HG03432 (cell line): Measurements from ENCODE around the gene C1QA.
"Not testable (repeated sequence)": the region's sequence is repeated elsewhere in the genome, so short reads cannot be mapped to it uniquely, and the experiment has no call there.

Experiments used
- ATAC-seq: cut with Tn5 transposase; IDR thresholded peaks from one replicate; pipeline ENCODE4 v1.9.1; 2021; ENCODE audit warnings: mild to moderate bottlenecking, moderate library complexity; ENCODE audit not compliant: unreplicated experiment

C1QA gene

GRCh38 chr1:22671999-22672398, 35.6 kb downstream of the C1QA start:
- ATAC-seq = no peak

GRCh38 chr1:22673486-22674409, 37.3 kb downstream of the C1QA start:
- no peak for ATAC-seq

GRCh38 chr1:22674410-22674749, 38.0 kb downstream of the C1QA start:
- ATAC-seq = no peak

- ATAC-seq = not testable (repeated sequence)
Measured at GRCh38 chr1:22676151-22676550, 39.7 kb downstream of the C1QA start.

GRCh38 chr1:22676916-22677583, 40.6 kb downstream of the C1QA start:
- no peak for ATAC-seq

- no peak for ATAC-seq
Measured at GRCh38 chr1:22677931-22678896, 41.8 kb downstream of the C1QA start.

GRCh38 chr1:22680726-22681125, 44.3 kb downstream of the C1QA start:
- no peak for ATAC-seq

- no peak for ATAC-seq
Measured at GRCh38 chr1:22681556-22682276, 45.3 kb downstream of the C1QA start.

GRCh38 chr1:22683547-22683946, 47.1 kb downstream of the C1QA start:
- no peak for ATAC-seq

- no peak for ATAC-seq
Measured at GRCh38 chr1:22685591-22686059, 49.2 kb downstream of the C1QA start.

- no peak for ATAC-seq
Measured at GRCh38 chr1:22687191-22687590, 50.8 kb downstream of the C1QA start.

GRCh38 chr1:22688466-22688865, 52.0 kb downstream of the C1QA start:
- no peak for ATAC-seq
